Liver (tissue), 3 donors: Measurements from ENCODE around the gene CRHR1.

ENCODE experiments used
- ATF3 ChIP-seq: IDR thresholded peaks from 2 replicates; pipeline ENCODE4 v1.6.1; 2016; ENCODE audit warnings: antibody characterized with exemption
- EGR1 ChIP-seq, 2 donors: IDR thresholded peaks; 2 replicates each; pipeline ENCODE4 v1.6.1; 2016 to 2018; ENCODE audit warnings: antibody characterized with exemption in 2 of 2, low read depth in 2 of 2
- RAD21 ChIP-seq, 2 donors: IDR thresholded peaks; 2 replicates each; pipeline ENCODE4 v1.6.1; 2016; ENCODE audit warnings: antibody characterized with exemption in 2 of 2, mild to moderate bottlenecking in 2 of 2
- REST ChIP-seq: IDR thresholded peaks from 2 replicates; pipeline ENCODE4 v1.6.1; 2016; ENCODE audit warnings: antibody characterized with exemption, mild to moderate bottlenecking
- SP1 ChIP-seq: IDR thresholded peaks from 2 replicates; pipeline ENCODE4 v1.6.1; 2018; ENCODE audit warnings: antibody characterized with exemption, mild to moderate bottlenecking
- YY1 ChIP-seq: IDR thresholded peaks from 2 replicates; pipeline ENCODE4 v1.6.1; 2016; ENCODE audit warnings: antibody characterized with exemption, mild to moderate bottlenecking
- ZBTB33 ChIP-seq: IDR thresholded peaks from 2 replicates; pipeline ENCODE4 v1.6.1; 2016; ENCODE audit warnings: antibody characterized with exemption
- TF ChIP-seq, protein P1 (sequence below): fragments of 150-350 bp; IDR thresholded peaks from 2 replicates; pipeline ENCODE4 v1.5.1; 2017; ENCODE audit warnings: improper control_type of control experiment, low read depth, low read length; ENCODE audit not compliant: missing input control
- TF ChIP-seq, protein P2 (sequence below): IDR thresholded peaks from 2 replicates; pipeline ENCODE4 v1.6.1; 2016; ENCODE audit warnings: antibody characterized with exemption
- donor health status: healthy.
- donor health status: healthy.

DNA sequence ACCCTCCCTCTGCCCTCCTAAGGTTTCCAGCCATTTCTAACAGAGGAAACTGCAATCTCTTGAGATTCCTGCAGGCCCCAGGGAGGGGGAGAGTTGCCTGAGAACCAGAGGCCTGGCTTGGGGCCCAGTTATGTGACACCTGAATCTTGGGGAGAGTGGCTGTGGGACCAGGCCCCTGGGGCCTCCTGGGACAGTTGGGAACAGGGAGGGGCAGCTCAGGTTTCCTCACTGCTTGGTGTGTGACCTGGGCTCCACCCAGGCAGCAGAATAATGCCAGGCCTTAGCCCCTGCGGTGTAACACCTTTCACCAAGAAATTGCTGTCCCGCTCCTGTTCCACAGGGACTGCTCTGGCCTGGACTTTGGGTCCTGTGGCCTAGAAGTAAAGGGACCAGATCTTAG is 44.3 kb upstream of the CRHR1 start:
- TF ChIP-seq RAD21 (IDR thresholded peaks at IDR 0.05) (no peak), ATF3 (no peak), YY1 (no peak), REST (no peak), SP1 (no peak), EGR1 (IDR thresholded peaks at IDR 0.05; ENCODE audit: low read depth in 2 of 2) (no peak), ZBTB33 (no peak)
- TF ChIP-seq, protein P1, sequence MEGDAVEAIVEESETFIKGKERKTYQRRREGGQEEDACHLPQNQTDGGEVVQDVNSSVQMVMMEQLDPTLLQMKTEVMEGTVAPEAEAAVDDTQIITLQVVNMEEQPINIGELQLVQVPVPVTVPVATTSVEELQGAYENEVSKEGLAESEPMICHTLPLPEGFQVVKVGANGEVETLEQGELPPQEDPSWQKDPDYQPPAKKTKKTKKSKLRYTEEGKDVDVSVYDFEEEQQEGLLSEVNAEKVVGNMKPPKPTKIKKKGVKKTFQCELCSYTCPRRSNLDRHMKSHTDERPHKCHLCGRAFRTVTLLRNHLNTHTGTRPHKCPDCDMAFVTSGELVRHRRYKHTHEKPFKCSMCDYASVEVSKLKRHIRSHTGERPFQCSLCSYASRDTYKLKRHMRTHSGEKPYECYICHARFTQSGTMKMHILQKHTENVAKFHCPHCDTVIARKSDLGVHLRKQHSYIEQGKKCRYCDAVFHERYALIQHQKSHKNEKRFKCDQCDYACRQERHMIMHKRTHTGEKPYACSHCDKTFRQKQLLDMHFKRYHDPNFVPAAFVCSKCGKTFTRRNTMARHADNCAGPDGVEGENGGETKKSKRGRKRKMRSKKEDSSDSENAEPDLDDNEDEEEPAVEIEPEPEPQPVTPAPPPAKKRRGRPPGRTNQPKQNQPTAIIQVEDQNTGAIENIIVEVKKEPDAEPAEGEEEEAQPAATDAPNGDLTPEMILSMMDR: no peak
- TF ChIP-seq, protein P2, sequence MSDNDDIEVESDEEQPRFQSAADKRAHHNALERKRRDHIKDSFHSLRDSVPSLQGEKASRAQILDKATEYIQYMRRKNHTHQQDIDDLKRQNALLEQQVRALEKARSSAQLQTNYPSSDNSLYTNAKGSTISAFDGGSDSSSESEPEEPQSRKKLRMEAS: no peak
